Transverse colon (tissue), 3 donors: ENCODE data around the gene CFAP53.

Experiments
- EP300 ChIP-seq: sonication (generic); formaldehyde crosslinking; IDR thresholded peaks from one replicate; pipeline ENCODE4 v1.6.1; 2017; ENCODE audit warnings: antibody characterized with exemption, low read depth
- TF ChIP-seq, protein P1 (sequence below), 5 experiments: fragments of 200-600 bp in 3 of 5; fragments of 450-650 bp in 2 of 5; sonication (generic) in 3 of 5; IDR thresholded peaks; 1 replicate in 2 of 5; 2 replicates in 3 of 5; pipeline ENCODE4 v1.5.1; 2016 to 2017; ENCODE audit warnings: antibody characterized with exemption in 5 of 5, inconsistent platforms in 3 of 5, mild to moderate bottlenecking in 2 of 5, moderate library complexity in 1 of 5

DNA sequence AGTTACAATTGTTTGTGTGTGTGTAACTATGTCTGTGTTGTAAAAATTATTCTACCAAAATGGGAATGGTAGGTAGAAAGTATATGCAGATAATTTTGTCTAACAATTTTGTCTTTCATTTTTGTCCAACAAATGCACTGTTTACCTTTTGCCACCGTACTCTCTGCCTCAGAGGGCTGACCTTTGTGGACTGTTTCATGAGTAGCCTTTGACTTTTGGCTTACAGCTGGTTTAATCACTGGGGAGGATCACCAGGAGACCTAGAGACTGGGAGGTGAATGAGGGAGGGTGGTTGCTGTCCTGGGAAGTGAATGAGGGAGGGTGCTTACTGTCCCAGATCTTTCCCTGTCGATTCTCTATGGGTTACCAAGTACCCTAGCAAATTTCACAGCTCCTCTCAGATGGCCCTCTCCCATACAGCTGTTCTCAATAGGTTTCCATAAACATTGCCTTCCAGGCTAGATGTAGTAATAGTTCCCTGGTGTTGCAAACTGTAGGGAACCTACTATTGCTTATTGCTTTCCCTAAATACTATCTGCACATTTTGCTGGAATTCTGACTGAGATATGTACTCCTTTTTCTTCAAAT is 47.7 kb upstream of the CFAP53 start:
- TF ChIP-seq EP300, result no peak
- TF ChIP-seq, protein P1, sequence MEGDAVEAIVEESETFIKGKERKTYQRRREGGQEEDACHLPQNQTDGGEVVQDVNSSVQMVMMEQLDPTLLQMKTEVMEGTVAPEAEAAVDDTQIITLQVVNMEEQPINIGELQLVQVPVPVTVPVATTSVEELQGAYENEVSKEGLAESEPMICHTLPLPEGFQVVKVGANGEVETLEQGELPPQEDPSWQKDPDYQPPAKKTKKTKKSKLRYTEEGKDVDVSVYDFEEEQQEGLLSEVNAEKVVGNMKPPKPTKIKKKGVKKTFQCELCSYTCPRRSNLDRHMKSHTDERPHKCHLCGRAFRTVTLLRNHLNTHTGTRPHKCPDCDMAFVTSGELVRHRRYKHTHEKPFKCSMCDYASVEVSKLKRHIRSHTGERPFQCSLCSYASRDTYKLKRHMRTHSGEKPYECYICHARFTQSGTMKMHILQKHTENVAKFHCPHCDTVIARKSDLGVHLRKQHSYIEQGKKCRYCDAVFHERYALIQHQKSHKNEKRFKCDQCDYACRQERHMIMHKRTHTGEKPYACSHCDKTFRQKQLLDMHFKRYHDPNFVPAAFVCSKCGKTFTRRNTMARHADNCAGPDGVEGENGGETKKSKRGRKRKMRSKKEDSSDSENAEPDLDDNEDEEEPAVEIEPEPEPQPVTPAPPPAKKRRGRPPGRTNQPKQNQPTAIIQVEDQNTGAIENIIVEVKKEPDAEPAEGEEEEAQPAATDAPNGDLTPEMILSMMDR (IDR thresholded peaks at IDR 0.05), result no peak
